GM12878 (cell line): ENCODE data around the gene PTGS1.

Experiments used
- BMI1 ChIP-seq: fragments of 450-650 bp; IDR thresholded peaks from 2 replicates; pipeline ENCODE4 v1.6.1; 2016; ENCODE audit warnings: mild to moderate bottlenecking, moderate library complexity, borderline replicate concordance
- CTCF ChIP-seq, 3 experiments: IDR thresholded peaks in 2 of 3; conservative IDR thresholded peaks in 1 of 3; 2 replicates each; pipeline ENCODE4 v1.5.1; 2011; ENCODE audit warnings: low read depth in 3 of 3, low read length in 3 of 3, mild to moderate bottlenecking in 3 of 3, control low read depth in 2 of 3, moderate library complexity in 2 of 3, inconsistent platforms in 1 of 3, mixed read lengths in 1 of 3; ENCODE audit not compliant: control insufficient read depth in 2 of 3, insufficient read depth in 1 of 3; ENCODE audit errors: extremely low read depth in 1 of 3
- EP300 ChIP-seq, 2 experiments: fragments of 150-350 bp in 1 of 2; IDR thresholded peaks; 2 replicates each; pipeline ENCODE4 v1.6.1; 2011 to 2012; ENCODE audit warnings: low read depth in 2 of 2, low read length in 2 of 2, borderline replicate concordance in 1 of 2, improper control_type of control experiment in 1 of 2, inconsistent platforms in 1 of 2; ENCODE audit not compliant: control insufficient read depth in 1 of 2
- HDAC6 ChIP-seq: fragments of 200-600 bp; sonication (generic); IDR thresholded peaks from one replicate; pipeline ENCODE4 v1.8.0; 2017; ENCODE audit warnings: antibody characterized with exemption; ENCODE audit not compliant: unreplicated experiment
- JUNB ChIP-seq: IDR thresholded peaks from 2 replicates; pipeline ENCODE4 v1.6.1; 2016; ENCODE audit warnings: antibody characterized with exemption, mild to moderate bottlenecking
- KLF5 ChIP-seq: fragments of 450-650 bp; IDR thresholded peaks from 2 replicates; pipeline ENCODE4 v1.6.1; 2014; ENCODE audit warnings: mild to moderate bottlenecking; ENCODE audit not compliant: partially characterized antibody
- POLR2AphosphoS5 ChIP-seq: IDR thresholded peaks from 2 replicates; pipeline ENCODE4 v1.6.1; 2011; ENCODE audit warnings: mild to moderate bottlenecking, low read length, inconsistent platforms
- RAD21 ChIP-seq: IDR thresholded peaks from 2 replicates; pipeline ENCODE4 v1.6.1; 2011; ENCODE audit warnings: mild to moderate bottlenecking, low read depth, low read length, moderate library complexity; ENCODE audit not compliant: insufficient read depth
- RAD51 ChIP-seq: fragments of 450-650 bp; IDR thresholded peaks from 2 replicates; pipeline ENCODE4 v1.6.1; 2016; ENCODE audit warnings: moderate library complexity, mild to moderate bottlenecking, inconsistent platforms
- SUZ12 ChIP-seq: fragments of 200-600 bp; sonication (generic); IDR thresholded peaks from one replicate; pipeline ENCODE4 v1.6.1; 2018; ENCODE audit warnings: antibody characterized with exemption, mild to moderate bottlenecking; ENCODE audit not compliant: unreplicated experiment
- YY1 ChIP-seq: IDR thresholded peaks from 2 replicates; pipeline ENCODE4 v1.6.1; 2011; ENCODE audit warnings: low read depth, mild to moderate bottlenecking, low read length
- ZNF24 ChIP-seq: fragments of 450-650 bp; IDR thresholded peaks from 2 replicates; pipeline ENCODE4 v1.6.1; 2017; ENCODE audit warnings: antibody characterized with exemption, mild to moderate bottlenecking

DNA sequence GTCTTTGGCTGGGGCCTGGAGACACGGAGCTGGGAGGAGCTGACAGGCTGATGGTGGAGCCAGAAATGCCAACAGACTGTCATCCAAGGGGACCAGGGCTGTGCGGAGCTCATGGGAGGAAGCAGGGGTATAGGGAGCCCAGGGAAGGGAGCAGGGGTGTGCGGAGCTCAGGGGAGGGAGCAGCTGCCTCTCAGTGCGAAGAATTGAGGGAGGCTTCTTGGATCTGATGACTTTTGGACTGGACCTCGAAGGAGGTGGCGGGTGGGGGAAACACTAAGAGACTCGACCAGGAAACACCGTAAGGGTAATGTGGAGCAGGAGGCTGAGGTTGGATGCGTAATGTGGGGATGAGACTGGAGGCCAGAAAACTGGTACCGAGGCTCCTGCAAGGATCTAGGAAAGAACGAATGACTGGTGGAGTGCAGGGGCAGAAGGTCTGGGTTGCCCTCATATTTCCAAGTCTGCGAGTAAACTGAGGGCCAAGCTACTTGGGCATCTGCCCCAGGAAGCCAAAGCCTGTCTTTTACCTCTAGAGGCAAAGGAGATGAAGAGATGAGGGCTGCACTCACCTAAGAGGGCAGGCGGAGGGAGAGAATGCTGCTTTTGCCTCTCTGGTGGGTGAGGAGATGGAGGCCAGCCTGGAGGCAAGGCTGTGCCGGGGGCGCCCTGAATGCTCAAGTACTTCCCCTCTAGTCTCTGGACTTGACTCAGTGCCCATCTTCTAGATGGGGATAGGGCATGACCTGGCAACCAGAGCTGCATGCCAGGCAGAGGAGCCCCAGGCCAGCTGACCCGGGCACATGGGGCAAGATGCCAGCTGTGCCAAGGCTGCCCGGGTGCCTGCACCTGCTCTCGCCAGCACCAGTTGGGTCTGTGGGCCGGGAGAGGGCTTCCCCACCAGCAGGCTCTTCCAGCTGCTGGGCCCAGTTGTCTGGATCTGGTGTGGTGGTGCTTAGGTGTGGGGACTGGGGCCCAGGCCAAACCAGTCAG, 2.3 kb downstream of the PTGS1 start:
- TF ChIP-seq EP300 (IDR thresholded peaks at IDR 0.05; ENCODE audit: borderline replicate concordance in 1 of 2, control insufficient read depth in 1 of 2, low read depth in 2 of 2, low read length in 2 of 2), result no peak
- TF ChIP-seq JUNB, result no peak
- TF ChIP-seq POLR2AphosphoS5, result no peak
- TF ChIP-seq RAD51, result no peak
- no peak for TF ChIP-seq CTCF (IDR thresholded peaks at IDR 0.05 in 2 of 3, conservative IDR thresholded peaks at IDR 0.05 in 1 of 3; ENCODE audit: control insufficient read depth in 2 of 3, extremely low read depth in 1 of 3, insufficient read depth in 1 of 3, low read depth in 3 of 3, low read length in 3 of 3)
- no peak for TF ChIP-seq KLF5
- no peak for TF ChIP-seq HDAC6
- TF ChIP-seq RAD21, result no peak
- TF ChIP-seq BMI1, result no peak
- TF ChIP-seq ZNF24, result no peak
- no peak for TF ChIP-seq SUZ12
- TF ChIP-seq YY1, result no peak
